ENCODE results near the gene POLN.

POLN gene

GRCh38 chr4:2079006-2079405, 162.9 kb downstream of the POLN start:
- no peak for DNase-seq

DNA sequence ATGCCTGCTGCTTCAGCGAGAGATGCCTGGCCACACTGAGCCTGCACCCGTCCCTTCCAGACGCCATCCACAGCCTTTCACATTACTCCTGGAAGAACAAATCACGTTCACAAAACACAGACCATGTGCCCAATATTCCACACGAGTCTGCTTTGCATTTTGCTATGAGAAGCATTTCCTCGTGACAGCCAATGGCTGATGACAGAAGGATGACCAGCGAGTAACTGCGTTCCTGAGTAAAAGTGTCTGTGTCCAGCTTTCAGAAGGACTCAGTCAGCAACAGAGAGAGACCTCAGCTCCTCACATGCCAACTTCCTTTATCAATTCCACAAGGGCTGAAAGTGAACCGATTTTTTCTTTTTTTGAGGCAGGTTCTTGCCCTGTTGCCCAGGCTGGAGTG, 163.3 kb downstream of the POLN start:
- no peak for DNase-seq

DNA sequence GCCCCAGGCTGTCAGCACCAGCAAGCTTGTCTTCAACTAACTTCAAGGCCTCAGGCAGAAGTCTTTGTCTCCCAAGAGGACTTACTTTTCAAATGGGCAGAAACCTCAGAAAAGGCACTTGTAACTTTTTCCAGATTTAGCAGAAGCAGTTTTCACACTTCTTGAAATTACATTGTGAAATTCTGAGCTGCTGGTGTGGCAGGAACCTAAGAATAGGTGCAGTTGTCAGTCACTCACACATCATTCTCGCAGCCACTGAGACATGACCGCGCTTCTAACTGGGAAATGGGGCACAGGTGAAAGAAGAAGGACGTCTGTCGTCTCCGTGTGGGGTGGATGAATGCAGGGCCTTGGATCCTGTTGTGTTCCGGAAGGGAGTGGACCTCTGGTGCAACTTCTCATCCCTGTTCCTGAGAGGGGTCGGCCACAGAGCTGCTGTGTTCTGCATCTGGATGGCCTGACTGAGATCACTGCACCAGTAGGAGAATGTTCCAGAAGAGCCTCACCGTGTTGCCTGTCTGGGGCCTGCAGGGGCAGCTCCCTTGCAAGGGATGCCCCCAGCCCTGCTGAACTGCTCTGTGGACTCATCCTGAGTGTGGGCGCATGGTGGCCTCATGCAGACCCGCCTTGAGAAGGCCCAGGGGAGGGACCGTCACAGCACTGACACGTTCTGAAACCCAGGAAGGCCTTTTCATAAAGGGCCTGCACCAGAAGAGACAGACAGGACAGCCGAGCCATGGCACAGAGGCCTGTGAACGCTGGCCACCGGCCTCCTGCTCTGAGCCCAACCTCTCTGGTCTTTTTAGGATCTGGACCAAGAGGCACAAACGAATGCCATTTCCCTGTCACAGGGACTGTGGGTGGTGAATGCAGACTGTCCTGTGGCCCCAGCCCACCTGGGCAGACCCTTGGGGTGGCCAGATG, 164.1 kb downstream of the POLN start:
- no peak for DNase-seq

DNA sequence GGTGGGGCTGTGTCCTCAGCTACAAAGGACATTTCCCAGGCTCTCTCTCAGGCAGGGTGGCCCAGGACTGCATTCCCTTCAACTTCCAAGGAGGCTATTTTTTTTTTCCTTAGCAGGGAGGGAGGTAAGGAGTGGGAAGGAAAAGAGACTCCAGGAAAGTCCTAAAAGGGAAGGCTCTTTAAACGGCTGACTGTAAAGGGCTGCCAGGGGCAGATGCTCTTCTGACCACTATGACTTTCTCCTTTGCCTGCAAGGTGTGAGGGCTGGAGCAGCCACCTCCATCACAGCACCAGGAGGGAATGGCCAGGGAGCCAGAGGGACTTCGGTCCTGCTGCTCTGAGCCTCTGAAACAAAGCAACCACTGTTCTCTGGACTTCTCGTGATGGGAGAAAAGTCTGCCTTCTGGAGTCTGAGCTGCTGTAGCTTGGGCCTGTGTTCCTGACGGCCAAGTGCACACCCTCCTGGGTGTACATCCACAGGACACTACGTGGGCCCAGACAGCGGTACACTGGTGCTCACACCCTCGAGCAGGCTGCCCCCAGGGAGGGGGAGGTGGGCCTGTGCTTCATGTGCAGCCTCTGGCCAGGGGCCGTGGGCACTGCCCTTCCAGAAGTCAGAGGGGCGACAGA, 164.9 kb downstream of the POLN start:
- DNase-seq: no peak

DNA sequence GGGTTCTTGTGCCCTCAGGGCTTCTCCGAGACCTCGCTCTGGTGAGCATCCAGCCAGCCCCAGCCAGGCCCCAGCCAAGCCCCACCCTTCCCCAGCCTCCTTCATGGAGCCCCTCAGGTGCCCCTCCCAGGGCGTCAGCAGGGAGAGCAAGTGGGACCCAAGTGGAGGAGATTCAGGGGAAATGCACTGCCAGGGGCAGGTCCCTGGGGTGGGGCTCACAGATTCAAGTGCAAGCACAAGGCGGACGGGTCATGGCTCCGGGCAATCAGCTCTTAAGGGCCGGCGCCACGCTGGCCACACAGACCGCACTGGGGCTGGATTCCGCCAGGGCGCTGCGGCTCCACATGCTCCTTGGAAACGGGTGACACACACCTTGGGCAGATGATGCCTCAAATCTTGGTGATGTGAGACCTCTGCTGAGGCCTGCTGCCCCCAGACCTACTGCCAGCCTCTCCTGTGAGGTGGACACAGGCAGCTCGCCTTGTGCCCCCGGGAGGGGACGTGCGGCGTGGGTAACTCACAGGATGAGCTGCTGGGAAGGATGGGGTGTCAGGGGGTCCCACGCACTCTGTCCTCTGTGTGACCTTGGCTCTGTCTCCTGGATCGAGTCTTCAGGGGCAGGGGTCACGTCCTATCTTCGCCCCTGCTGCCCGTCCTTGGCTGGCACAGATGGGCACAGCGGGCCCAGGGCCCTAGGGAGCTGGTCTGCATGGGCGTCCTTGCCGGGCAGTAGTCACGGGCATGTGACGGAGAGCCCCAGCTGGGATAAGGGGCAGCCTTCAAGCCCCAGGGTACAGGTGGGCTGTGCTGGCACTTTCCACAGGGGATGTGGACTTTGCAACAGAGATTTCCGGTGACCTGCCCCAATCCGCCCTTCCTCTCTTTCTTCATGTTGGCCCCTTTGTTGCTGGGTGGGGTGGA, 165.7 kb downstream of the POLN start:
- no peak for DNase-seq

DNA sequence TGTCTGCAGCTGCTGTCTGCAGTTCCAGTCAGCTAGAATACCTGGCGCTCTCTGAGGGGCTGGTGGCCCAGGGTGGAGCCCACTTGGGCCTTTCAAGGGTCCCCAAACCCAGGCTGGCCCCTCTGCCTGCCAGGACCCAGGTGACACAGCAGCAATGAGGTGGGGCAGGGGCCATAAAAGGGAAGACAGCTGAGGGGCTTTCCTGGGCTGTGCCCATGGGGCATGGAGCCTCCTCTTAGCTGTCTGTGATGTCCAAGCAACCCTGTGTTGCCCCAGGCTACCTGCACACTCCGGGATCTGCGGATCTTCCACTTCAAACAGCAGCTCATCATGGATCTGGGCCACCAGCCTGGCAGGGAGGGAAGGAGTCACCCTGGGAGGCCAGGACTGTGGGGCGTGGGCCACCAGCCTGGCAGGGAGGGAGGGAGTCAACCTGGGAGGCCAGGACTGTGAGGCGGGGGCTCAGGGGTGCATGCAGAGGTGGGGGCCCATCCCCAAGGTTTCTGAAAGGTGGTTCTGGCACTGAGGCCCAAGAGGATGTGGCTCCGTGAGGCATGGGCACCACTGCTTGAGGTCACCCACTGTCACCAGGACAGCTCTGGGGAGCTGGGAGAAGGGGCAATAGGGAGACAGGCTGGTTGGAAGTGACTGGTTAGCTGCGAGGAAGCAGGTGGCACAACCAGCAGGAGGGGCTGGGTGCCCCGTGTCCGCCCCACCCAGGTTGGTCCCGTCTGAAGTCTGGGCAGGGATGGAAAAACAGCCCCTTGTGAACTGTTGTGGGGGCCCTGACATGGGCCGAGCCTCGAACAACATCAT, 166.5 kb downstream of the POLN start:
- DNase-seq: no peak

DNA sequence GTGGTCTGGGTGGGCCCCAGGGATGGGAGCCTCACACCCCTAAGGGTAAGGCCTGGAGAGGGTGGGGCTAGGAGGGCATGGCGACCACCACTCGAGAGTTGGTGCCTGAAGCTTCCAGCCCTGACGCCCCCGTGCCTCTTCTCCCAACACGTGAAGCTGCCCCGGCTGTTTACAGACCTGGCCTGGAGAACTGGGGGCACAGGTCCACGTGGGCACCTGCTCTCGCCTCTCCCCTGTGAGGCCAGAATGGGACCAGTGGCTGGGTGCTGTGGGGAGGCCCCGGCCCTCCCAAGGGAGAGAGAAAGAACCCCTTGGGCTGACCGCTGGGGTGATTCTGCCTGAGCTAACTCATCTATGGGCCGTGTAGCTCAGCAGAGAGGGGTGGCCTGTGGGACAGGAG, 167.3 kb downstream of the POLN start:
- DNase-seq: no peak

GRCh38 chr4:2073808-2074481, 168.0 kb downstream of the POLN start:
- no peak for DNase-seq

DNA sequence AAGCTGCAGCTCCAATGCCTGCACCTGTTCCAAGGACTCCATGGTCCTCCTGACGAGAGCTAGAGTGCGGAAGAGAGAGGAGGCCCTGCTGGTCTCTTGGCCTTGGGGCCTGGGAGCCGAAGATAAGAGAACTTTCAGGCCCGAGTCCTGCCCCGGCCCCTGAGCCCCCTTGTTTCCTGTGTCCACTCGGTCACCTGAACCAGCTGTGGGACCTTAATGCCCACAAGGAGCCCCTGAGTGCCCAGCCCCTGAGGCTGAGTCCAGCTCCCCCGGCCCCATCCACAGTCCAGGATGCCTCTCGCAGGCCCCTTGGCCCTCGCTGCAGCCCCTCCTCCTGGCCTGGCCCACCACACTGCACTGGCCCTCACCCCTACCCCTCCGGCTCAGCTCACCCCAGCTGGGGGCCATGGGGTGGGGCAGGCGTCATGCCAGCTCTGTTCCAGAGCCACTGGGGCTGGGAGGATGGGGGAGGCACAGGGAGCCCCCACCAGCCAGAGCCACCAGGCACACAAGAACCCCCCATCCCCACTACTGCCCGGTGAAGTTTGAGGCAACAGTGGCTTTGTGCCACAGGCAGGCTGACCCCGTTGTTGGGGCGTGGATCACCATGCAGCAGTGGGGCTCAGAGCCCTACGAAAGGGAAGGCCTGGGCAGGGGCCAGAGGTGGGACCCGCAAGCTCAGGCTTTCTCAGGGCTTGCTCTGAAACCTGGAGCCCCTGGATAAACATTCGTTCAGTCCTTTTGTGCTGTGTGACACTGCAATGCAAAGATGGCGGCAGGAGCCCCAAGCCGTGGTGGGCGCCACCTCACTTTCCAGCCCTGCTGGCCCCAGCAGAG, 168.7 kb downstream of the POLN start:
- no peak for DNase-seq

DNA sequence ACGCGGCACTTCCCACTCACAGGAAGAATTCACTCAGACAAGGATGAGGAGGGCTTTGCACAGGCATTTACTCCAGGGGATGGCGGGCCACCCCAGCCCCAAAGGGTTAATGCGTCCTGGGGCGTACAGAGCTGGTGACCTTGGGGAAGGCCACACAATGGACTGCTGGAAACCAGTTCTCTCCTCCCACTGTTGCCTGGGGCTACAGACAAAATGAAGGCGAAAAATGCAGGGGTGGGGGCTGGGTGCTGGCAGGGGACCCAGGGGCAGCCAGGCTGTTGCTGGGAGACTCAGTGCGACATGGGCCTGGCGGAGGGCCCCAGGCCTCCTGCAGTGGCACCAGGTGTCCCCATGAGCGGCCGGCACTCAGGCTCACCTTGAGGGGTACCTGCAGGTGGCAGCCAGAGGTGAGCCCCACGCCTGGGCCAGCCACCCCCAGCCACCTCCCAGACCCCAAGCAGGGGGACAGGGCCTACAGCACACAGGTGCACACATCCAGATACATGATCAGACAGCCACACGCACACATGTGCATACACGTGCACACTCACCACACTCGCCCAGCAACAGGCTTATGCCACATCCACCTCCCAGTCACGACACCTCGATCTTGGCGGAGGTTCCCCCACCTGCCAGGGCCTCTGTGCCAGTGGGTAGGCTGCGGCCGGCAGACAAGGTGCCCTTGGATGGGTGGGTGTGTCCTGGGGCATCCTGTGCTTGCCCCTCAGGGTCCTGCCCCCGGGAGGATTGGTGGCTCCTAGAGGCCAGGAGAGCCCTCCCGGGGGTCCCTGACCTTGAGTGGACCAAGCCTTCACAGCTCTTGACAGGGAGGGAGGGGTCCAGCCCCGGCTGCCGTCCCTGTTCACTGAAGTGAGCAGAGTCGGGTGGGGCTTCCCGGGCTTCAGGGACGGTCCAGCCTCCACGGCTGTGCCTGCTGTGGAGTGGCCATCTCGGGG, 169.7 kb downstream of the POLN start:
- no peak for DNase-seq

DNA sequence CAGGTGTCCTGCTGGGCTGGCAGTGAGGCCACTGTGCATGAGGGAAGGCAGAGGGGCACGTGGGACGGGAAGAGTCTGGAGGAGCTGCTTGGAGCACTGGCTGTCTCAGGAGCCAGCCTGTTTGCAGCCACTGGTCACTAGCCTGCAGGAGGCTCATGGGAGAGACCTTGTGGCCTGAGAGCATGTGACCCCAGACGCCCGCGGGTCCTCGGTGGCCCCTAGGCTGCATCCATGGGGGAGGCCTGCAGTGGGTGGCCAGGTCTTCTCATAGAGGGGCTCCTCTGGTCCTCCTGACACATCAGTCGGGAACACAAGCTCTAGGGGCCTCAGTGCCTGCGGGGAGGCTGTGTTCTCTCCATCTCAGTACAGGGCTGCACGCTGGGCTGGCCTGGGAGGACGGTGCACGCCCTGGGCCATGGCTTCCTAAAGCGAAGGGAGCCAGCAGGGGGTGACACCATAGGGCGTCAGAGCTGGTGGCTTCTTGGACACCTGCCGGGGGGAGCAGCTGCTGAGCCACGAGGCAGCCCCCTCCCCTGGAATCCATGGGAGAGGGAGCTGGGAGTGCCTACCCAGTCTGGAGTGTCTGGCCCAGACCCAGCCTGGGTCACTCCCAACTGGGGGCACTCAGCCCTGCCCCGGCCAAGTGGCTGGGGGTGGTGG, 170.5 kb downstream of the POLN start:
- DNase-seq: no peak

DNA sequence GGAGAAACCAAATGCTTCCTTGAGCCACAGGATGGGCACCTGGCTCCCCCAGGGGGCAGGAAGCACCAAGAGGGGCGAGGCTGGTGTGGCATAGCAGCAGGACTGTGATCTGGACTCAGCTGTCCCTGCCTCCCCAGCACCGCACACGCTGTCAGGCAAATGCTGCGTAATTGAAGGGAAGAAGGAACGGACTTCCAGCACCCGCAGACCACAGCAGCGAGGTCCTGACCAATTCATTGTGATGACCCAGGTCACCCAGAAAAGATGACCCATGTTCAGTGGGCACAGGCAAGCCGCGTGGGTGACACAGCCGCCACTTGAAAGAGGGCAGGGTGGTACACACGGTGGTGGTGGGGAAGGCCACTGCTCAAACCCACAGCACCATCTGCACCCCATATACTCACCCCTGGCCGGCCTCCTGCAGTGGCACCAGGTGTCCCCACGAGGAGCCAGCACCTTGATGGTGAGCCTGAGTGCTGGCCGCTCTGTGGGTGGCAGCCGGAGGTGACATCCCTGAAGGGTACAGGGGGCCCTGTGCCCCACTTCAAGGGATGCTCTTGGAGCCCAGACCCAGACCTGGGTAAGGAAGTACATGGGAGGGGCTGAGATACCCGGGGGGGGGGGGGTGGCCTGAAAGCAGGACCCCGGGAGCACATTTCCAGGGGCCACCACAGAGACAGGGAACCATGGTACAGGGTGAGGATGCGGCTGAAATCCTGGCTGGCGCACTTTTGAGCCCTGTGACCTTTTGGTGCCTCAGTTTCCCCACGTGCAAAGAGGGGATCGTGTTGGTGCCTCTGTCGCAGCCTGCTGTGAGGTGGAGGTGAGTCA, 171.3 kb downstream of the POLN start:
- DNase-seq: no peak

DNA sequence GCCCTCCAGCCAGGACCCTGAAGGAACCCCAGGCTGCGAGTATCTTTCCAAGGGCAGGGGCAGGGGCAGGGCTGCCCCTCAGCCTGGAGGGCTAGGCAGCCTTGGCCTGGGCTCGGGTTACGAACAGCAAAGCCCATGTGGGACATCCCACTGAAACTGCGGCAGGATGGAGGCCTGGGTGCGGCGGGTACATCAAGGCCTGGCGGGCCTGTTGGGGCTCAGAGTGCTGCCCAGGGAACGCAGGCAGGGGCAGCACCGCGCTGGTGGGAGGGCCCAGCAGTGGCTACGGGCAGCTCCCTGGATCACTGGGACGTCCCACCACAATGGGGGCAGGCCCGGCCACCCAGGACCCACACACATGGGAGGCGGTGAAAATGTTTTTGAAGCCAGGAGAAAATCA, 171.9 kb downstream of the POLN start:
- DNase-seq: no peak

DNA sequence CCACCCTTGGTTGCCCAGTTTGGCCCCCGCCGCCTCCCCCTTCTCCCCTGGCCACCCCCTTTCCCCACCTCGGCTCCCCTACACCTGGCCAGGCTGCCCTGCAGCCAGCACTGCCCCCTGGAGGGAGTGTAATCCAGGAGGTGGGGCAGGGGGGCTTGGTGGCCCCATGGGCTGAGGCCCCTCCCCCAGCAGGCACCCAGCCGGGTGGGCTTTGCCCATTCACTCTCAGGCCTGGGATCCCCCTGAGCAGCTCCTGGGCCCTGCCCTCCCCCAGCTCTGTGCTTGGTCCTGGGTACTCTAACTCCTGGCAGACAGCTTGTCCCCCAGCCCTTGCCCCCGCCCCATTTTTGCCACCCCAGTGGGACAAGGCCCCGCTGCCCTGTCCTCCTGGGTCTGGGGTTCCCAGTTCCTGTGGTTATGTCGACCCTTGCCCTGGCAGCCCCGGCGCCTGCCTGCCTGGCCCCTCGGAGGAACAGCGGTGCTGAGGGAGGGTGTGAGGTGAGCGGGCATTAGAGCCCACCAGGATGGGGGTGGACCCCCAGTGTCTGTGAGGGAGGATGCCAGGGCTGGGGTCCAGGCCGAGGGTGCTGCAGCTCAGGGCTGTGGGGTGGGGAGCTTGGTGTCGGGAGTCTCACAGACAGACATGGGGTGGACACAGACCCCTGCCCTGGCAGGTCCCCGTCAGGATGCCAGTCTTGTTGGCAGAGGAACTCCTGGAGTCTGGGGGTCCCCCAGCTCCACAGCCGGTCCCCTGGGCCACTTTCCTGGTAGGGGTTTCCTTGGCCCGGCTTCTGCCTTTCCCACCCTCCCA, 172.6 kb downstream of the POLN start:
- DNase-seq: no peak

GRCh38 chr4:2068566-2068965, 173.4 kb downstream of the POLN start:
- no peak for DNase-seq

- DNase-seq: no peak
These were observed 173.8 kb downstream of the POLN start for GRCh38 chr4:2068198-2068470.

DNA sequence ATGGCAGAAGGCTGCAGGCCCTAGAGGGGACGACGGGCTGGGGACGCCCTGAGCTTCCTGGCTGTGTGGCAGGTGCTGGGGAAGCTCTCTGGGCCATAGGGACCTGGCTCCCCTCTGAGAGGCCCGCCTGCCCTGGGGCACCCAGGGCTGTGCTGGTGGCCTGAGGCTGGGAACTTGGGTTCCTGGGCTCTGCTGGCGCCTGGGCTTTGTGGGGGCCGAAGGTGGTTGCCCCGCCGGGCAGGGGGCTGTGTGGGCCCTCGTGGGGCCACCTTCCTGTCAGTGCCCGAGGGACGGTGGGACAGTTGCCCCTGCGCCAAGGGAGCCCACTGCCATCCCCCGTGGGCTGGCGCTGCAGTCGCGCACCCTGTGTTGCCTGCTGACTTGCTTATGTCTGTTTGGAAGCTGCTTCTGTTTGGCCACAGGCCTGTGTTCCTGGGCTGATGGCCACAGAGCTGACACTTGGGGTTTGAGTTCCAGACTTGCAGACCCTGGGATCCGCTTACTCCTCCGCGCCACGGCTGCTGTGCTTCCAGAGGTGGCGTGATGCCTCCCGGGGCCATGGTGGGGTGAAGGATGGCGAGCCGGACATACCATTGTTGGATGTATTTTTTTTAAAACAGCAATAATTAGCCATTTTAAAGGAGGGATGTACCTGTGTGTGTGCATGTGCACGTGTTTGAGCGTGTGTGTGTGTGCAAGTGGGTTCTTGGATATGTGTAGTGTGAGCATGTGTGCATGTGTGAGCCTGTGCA, 174.3 kb downstream of the POLN start:
- DNase-seq: no peak

Measured in NCI-H2107 (cell line).